Colonic mucosa (tissue), 4 donors: ENCODE measurements around the gene ABCA4. TPM values are rescaled to one million over a fixed set of nuclear protein-coding genes. Genes with fewer than 3 reads are reported as not detected.

Experiments
- DNase-seq: peaks from one replicate; pipeline ENCODE4 v3.0.0-alpha.2; 2020
- H3K27ac ChIP-seq: fragments of 200-600 bp; one replicate; pipeline ENCODE4 v1.8.0; 2021
- H3K27me3 ChIP-seq: fragments of 200-600 bp; one replicate; pipeline ENCODE4 v1.8.0; 2021
- H3K36me3 ChIP-seq: fragments of 200-600 bp; one replicate; pipeline ENCODE4 v1.8.0; 2021
- H3K4me1 ChIP-seq: fragments of 200-600 bp; one replicate; pipeline ENCODE4 v1.8.0; 2021; ENCODE audit warnings: mild to moderate bottlenecking
- H3K4me3 ChIP-seq: fragments of 200-600 bp; one replicate; pipeline ENCODE4 v1.8.0; 2021
- H3K9ac ChIP-seq, 2 donors: one replicate each; pipeline ENCODE4 v1.7.0; 2013; ENCODE audit warnings: control low read depth in 2 of 2, low read depth in 2 of 2, low read length in 2 of 2
- H3K9me3 ChIP-seq: fragments of 200-600 bp; one replicate; pipeline ENCODE4 v1.8.0; 2021
- intact Hi-C: fragments of 100-400 bp; cut with DNase I; formaldehyde crosslinking; loops from one replicate; pipeline ENCODE4 v1.14.1; 2022
- total RNA-seq, 2 donors: library from RNA; stranded (reverse); fragmentation: NEBNext Ultra II Directional in 1 of 2; extraction: Animal tissue kit (Norgen Biotek cat#: 25700) in 1 of 2; gene quantifications; one replicate each; pipeline ENCODE4 v1.2.1, GENCODE V29; 2021
- TF ChIP-seq, protein P1 (sequence below): fragments of 200-600 bp; IDR thresholded peaks from one replicate; pipeline ENCODE4 v1.8.0; 2022; ENCODE audit warnings: antibody characterized with exemption, mild to moderate bottlenecking
- donor health status: healthy.
- donor health status: DM: no; HTN: no; CAD: no.
- donor health status: DM: no; HTN: no; CAD: no.

Gene ABCA4
- total RNA-seq, 2 donors from 2014 or later: 0.02 to 0.27 TPM

DNA sequence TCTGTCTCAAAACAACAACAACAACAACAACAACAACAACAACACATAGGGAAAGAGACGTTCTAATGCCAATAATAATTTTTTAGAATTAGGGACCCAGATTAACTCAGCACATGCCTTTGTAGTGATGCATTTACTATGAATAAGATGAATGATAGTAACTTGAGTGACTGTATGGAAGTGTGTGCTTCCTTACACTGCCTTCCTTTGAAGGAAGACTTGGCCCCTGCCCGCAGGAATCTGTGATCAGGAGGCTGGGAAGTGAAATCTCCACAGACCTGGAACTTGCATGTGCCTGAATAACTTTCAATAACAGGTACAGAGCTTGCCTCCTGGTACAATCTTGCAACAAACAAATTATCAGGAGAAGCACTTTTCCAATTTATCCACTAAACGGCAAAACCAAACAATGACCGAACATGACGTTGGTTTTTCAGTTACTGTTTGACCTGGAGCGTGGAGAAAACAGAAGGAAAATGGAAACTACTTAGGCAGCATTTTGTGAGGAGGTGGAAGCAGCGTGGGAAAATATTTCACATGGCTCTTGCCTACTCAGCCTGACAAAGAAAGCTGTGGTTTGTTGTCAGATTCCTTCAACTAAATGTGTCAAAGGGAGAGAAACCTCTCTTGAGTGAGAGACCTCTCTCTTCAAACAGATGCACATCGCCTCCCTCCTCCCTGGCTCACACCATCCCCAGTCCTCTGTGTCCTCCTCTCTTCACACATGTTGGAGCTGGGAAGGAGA lies 10.1 kb upstream of the ABCA4 start:
- DNase-seq: no peak
- H3K9me3 ChIP-seq: no peaks in the 10 kb centered on the region
- no peak overlapping the region for H3K27ac ChIP-seq
- H3K4me3 ChIP-seq: no peak overlapping the region
- intact Hi-C loops: no loop called here
- TF ChIP-seq, protein P1, sequence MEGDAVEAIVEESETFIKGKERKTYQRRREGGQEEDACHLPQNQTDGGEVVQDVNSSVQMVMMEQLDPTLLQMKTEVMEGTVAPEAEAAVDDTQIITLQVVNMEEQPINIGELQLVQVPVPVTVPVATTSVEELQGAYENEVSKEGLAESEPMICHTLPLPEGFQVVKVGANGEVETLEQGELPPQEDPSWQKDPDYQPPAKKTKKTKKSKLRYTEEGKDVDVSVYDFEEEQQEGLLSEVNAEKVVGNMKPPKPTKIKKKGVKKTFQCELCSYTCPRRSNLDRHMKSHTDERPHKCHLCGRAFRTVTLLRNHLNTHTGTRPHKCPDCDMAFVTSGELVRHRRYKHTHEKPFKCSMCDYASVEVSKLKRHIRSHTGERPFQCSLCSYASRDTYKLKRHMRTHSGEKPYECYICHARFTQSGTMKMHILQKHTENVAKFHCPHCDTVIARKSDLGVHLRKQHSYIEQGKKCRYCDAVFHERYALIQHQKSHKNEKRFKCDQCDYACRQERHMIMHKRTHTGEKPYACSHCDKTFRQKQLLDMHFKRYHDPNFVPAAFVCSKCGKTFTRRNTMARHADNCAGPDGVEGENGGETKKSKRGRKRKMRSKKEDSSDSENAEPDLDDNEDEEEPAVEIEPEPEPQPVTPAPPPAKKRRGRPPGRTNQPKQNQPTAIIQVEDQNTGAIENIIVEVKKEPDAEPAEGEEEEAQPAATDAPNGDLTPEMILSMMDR: no peak
- no peaks in the 10 kb centered on the region for H3K36me3 ChIP-seq
- H3K9ac ChIP-seq: no peak overlapping the region
- no peaks in the 10 kb centered on the region for H3K4me1 ChIP-seq
- no peaks in the 10 kb centered on the region for H3K27me3 ChIP-seq

GRCh38 chr1:94126651-94127050 lies 5.7 kb upstream of the ABCA4 start:
- Histone ChIP-seq H3K27ac (no peak overlapping the region), H3K9me3 (no peaks in the 10 kb centered on the region), H3K4me3 (no peak overlapping the region), H3K36me3 (no peaks in the 10 kb centered on the region), H3K9ac (no peak overlapping the region), H3K27me3 (no peaks in the 10 kb centered on the region), H3K4me1 (no peaks in the 10 kb centered on the region)
- TF ChIP-seq, protein P1: no peak
- intact Hi-C loops: no loop called here
- DNase-seq: no peak

- H3K27me3 ChIP-seq: no peaks in the 10 kb centered on the region
- H3K9me3 ChIP-seq: no peaks in the 10 kb centered on the region
- H3K4me1 ChIP-seq: no peaks in the 10 kb centered on the region
- H3K9ac ChIP-seq: no peak overlapping the region
- TF ChIP-seq, protein P1: no peak
- no peaks in the 10 kb centered on the region for H3K36me3 ChIP-seq
- no peak overlapping the region for H3K27ac ChIP-seq
- no peak for DNase-seq
- H3K4me3 ChIP-seq: no peak overlapping the region
- intact Hi-C loops: no loop called here
Observed at GRCh38 chr1:94125551-94126514, 4.9 kb upstream of the ABCA4 start.

- Histone ChIP-seq H3K27me3 (no peaks in the 10 kb centered on the region), H3K27ac (no peak overlapping the region), H3K9me3 (no peaks in the 10 kb centered on the region), H3K4me1 (no peaks in the 10 kb centered on the region), H3K4me3 (no peak overlapping the region), H3K9ac (no peak overlapping the region), H3K36me3 (no peaks in the 10 kb centered on the region)
- intact Hi-C loops: no loop called here
- no peak for DNase-seq
- TF ChIP-seq, protein P1: no peak
Observed at GRCh38 chr1:94124538-94124937, 3.6 kb upstream of the ABCA4 start.

DNA sequence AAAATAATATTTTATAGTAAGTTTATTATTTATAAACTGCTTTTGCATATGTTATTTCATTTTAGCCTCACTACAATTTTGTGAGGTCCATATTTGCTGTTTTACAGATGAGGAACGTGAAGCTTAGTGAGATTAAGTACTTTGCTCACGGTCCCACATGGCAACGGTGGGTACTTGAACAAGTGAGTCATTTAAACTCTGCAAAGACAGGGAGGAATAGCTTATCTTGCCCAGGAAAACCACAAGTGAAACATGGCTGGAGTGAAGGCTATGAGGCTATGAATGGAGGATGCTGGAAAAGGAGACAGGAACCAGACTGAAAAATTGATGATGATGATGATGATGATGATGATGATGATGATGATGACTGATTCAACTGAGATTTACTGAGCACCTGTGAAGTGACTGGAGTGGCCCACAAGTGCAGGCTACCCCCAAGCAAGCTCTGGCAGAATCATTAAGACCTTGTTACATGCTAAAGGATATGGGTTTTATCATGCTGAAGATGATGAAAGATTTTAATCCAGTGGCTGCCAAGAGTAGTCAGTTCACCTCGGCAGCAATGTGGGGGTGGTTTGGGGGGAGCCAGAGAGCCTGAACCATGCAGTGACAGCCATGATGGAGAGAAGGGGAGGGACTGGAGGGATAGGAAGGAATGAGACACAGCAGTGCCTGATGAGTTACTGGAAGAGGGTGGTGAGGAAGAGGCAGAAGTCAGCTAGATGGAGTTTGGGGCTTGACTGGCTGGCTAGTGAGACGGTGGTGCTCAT lies 1.4 kb upstream of the ABCA4 start:
- TF ChIP-seq, protein P1: no peak
- Histone ChIP-seq H3K27me3 (no peaks in the 10 kb centered on the region), H3K4me1 (no peaks in the 10 kb centered on the region), H3K9ac (no peak overlapping the region), H3K4me3 (no peak overlapping the region), H3K36me3 (no peaks in the 10 kb centered on the region), H3K9me3 (no peaks in the 10 kb centered on the region), H3K27ac (no peak overlapping the region)
- DNase-seq: no peak
- intact Hi-C loops: no loop called here
